ENCODE measurements around the gene TMEM14A.

Gene TMEM14A

GRCh38 chr6:52664186-52664990 is 6.5 kb upstream of the TMEM14A start:
- peak overlapping the region; percentile 94 for H3K4me2 ChIP-seq (ENCODE audit: low read length)
- H3K4me3 ChIP-seq (ENCODE audit: low read depth, low read length) = peak overlapping the region; percentile 75
- H3K27ac ChIP-seq (ENCODE audit: low read depth, low read length) = no peak overlapping the region
- peak overlapping the region; percentile 34 for H2BK120ac ChIP-seq (ENCODE audit: insufficient read depth, low read length, poor library complexity)
- H2BK12ac ChIP-seq (ENCODE audit: low read length) = no peak overlapping the region
- no peak overlapping the region for H2AK5ac ChIP-seq (ENCODE audit: low read length)
- peak overlapping the region; percentile 89 for H2AFZ ChIP-seq (ENCODE audit: insufficient read depth, low read length, poor library complexity)
- peaks cover 7 to 12% of the 10 kb centered on the region in 2 experiments for H3K4me1 ChIP-seq (ENCODE audit: control insufficient read depth in 1 of 2, insufficient read depth in 2 of 2, low read length in 2 of 2)
- H4K8ac ChIP-seq (ENCODE audit: low read depth, low read length) = peak overlapping the region; percentile 89
- peak overlapping the region; percentile 40 for H3K4ac ChIP-seq (ENCODE audit: low read depth, low read length)
- peaks cover 0 to 1% of the 10 kb centered on the region in 2 experiments for H3K36me3 ChIP-seq (ENCODE audit: control insufficient read depth in 1 of 2, insufficient read depth in 2 of 2, low read length in 2 of 2)
- peak overlapping the region; percentile 24 for H4K12ac ChIP-seq (ENCODE audit: low read depth, low read length)
- H3K79me1 ChIP-seq (ENCODE audit: low read length) = peaks cover 4% of the 10 kb centered on the region
- no peak overlapping the region for H2BK5ac ChIP-seq (ENCODE audit: low read depth, low read length, poor library complexity)
- peak; percentile 85 to 92 for DNase-seq
- H3K27me3 ChIP-seq (ENCODE audit: insufficient read depth, low read length) = no peaks in the 10 kb centered on the region
- H3K9ac ChIP-seq (ENCODE audit: low read length) = peak overlapping the region; percentile 50
- no CpG with 5 or more reads among the region's 53 CpGs for WGBS (ENCODE audit: extremely low coverage, insufficient coverage, insufficient read length)
- H3K23ac ChIP-seq (ENCODE audit: low read length) = no peak overlapping the region
- no peaks in the 10 kb centered on the region for H3K9me3 ChIP-seq (ENCODE audit: insufficient read depth, low read depth, low read length)
- H4K91ac ChIP-seq (ENCODE audit: low read depth, low read length) = peak overlapping the region; percentile 45
- H3K18ac ChIP-seq (ENCODE audit: low read length) = peak overlapping the region; percentile 73
- peak overlapping the region; percentile 69 for H3K14ac ChIP-seq (ENCODE audit: low read length)
- H3K79me2 ChIP-seq (ENCODE audit: control insufficient read depth, insufficient read depth, low read length, poor library complexity) = no peaks in the 10 kb centered on the region

GRCh38 chr6:52664991-52665686 is 5.8 kb upstream of the TMEM14A start:
- no peak overlapping the region for H3K9ac ChIP-seq (ENCODE audit: low read length)
- peak overlapping the region; percentile 75 for H3K4me3 ChIP-seq (ENCODE audit: low read depth, low read length)
- no peak overlapping the region for H2AFZ ChIP-seq (ENCODE audit: insufficient read depth, low read length, poor library complexity)
- H2BK120ac ChIP-seq (ENCODE audit: insufficient read depth, low read length, poor library complexity) = no peak overlapping the region
- no peak overlapping the region for H2AK5ac ChIP-seq (ENCODE audit: low read length)
- H3K4me1 ChIP-seq (ENCODE audit: control insufficient read depth in 1 of 2, insufficient read depth in 2 of 2, low read length in 2 of 2) = peaks cover 7 to 12% of the 10 kb centered on the region in 2 experiments
- H3K4me2 ChIP-seq (ENCODE audit: low read length) = peak overlapping the region; percentile 94
- H3K79me2 ChIP-seq (ENCODE audit: control insufficient read depth, insufficient read depth, low read length, poor library complexity) = no peaks in the 10 kb centered on the region
- H3K27me3 ChIP-seq (ENCODE audit: insufficient read depth, low read length) = no peaks in the 10 kb centered on the region
- no peak for DNase-seq
- H4K91ac ChIP-seq (ENCODE audit: low read depth, low read length) = no peak overlapping the region
- H3K23ac ChIP-seq (ENCODE audit: low read length) = no peak overlapping the region
- peaks cover 4% of the 10 kb centered on the region for H3K79me1 ChIP-seq (ENCODE audit: low read length)
- no CpG with 5 or more reads among the region's 10 CpGs for WGBS (ENCODE audit: extremely low coverage, insufficient coverage, insufficient read length)
- H3K27ac ChIP-seq (ENCODE audit: low read depth, low read length) = no peak overlapping the region
- peaks cover 0 to 1% of the 10 kb centered on the region in 2 experiments for H3K36me3 ChIP-seq (ENCODE audit: control insufficient read depth in 1 of 2, insufficient read depth in 2 of 2, low read length in 2 of 2)
- H3K14ac ChIP-seq (ENCODE audit: low read length) = no peak overlapping the region
- no peak overlapping the region for H2BK5ac ChIP-seq (ENCODE audit: low read depth, low read length, poor library complexity)
- no peak overlapping the region for H3K18ac ChIP-seq (ENCODE audit: low read length)
- H4K12ac ChIP-seq (ENCODE audit: low read depth, low read length) = no peak overlapping the region
- H3K9me3 ChIP-seq (ENCODE audit: insufficient read depth, low read depth, low read length) = no peaks in the 10 kb centered on the region
- no peak overlapping the region for H2BK12ac ChIP-seq (ENCODE audit: low read length)
- no peak overlapping the region for H3K4ac ChIP-seq (ENCODE audit: low read depth, low read length)
- no peak overlapping the region for H4K8ac ChIP-seq (ENCODE audit: low read depth, low read length)

GRCh38 chr6:52666071-52666470 is 4.8 kb upstream of the TMEM14A start:
- H2BK12ac ChIP-seq (ENCODE audit: low read length) = no peak overlapping the region

GRCh38 chr6:52666523-52666922 is 4.4 kb upstream of the TMEM14A start:
- H2AFZ ChIP-seq (ENCODE audit: insufficient read depth, low read length, poor library complexity) = no peak overlapping the region
- peaks cover 9 to 15% of the 10 kb centered on the region in 2 experiments for H3K4me1 ChIP-seq (ENCODE audit: control insufficient read depth in 1 of 2, insufficient read depth in 2 of 2, low read length in 2 of 2)
- no peak overlapping the region for H3K9ac ChIP-seq (ENCODE audit: low read length)
- H3K27me3 ChIP-seq (ENCODE audit: insufficient read depth, low read length) = no peaks in the 10 kb centered on the region
- no peak overlapping the region for H3K27ac ChIP-seq (ENCODE audit: low read depth, low read length)
- H3K18ac ChIP-seq (ENCODE audit: low read length) = no peak overlapping the region
- H3K4me3 ChIP-seq (ENCODE audit: low read depth, low read length) = no peak overlapping the region
- no peaks in the 10 kb centered on the region for H3K9me3 ChIP-seq (ENCODE audit: insufficient read depth, low read depth, low read length)
- H3K4me2 ChIP-seq (ENCODE audit: low read length) = no peak overlapping the region
- no peak overlapping the region for H2BK120ac ChIP-seq (ENCODE audit: insufficient read depth, low read length, poor library complexity)
- no peak overlapping the region for H4K91ac ChIP-seq (ENCODE audit: low read depth, low read length)
- H2BK12ac ChIP-seq (ENCODE audit: low read length) = no peak overlapping the region
- no peak overlapping the region for H2AK5ac ChIP-seq (ENCODE audit: low read length)
- no peak overlapping the region for H3K4ac ChIP-seq (ENCODE audit: low read depth, low read length)
- H3K79me2 ChIP-seq (ENCODE audit: control insufficient read depth, insufficient read depth, low read length, poor library complexity) = no peaks in the 10 kb centered on the region
- H4K8ac ChIP-seq (ENCODE audit: low read depth, low read length) = no peak overlapping the region
- H4K12ac ChIP-seq (ENCODE audit: low read depth, low read length) = no peak overlapping the region
- no CpG with 5 or more reads among the region's 2 CpGs for WGBS (ENCODE audit: extremely low coverage, insufficient coverage, insufficient read length)
- no peak overlapping the region for H3K14ac ChIP-seq (ENCODE audit: low read length)
- peaks cover 0 to 1% of the 10 kb centered on the region in 2 experiments for H3K36me3 ChIP-seq (ENCODE audit: control insufficient read depth in 1 of 2, insufficient read depth in 2 of 2, low read length in 2 of 2)
- no peak overlapping the region for H3K23ac ChIP-seq (ENCODE audit: low read length)
- no peak for DNase-seq
- no peak overlapping the region for H2BK5ac ChIP-seq (ENCODE audit: low read depth, low read length, poor library complexity)
- peaks cover 4% of the 10 kb centered on the region for H3K79me1 ChIP-seq (ENCODE audit: low read length)

More at GRCh38 chr6:52666071-52666470, 4.8 kb upstream of the TMEM14A start:
- Histone ChIP-seq H2AFZ (ENCODE audit: insufficient read depth, low read length, poor library complexity) (no peak overlapping the region), H3K18ac (ENCODE audit: low read length) (no peak overlapping the region), H4K12ac (ENCODE audit: low read depth, low read length) (no peak overlapping the region), H3K4me3 (ENCODE audit: low read depth, low read length) (no peak overlapping the region), H3K27ac (ENCODE audit: low read depth, low read length) (no peak overlapping the region), H3K9me3 (ENCODE audit: insufficient read depth, low read depth, low read length) (no peaks in the 10 kb centered on the region), H4K8ac (ENCODE audit: low read depth, low read length) (no peak overlapping the region), H3K79me1 (ENCODE audit: low read length) (peaks cover 4% of the 10 kb centered on the region), H4K91ac (ENCODE audit: low read depth, low read length) (no peak overlapping the region), H3K27me3 (ENCODE audit: insufficient read depth, low read length) (no peaks in the 10 kb centered on the region), H3K4ac (ENCODE audit: low read depth, low read length) (no peak overlapping the region), H3K23ac (ENCODE audit: low read length) (no peak overlapping the region), H2BK5ac (ENCODE audit: low read depth, low read length, poor library complexity) (no peak overlapping the region), H3K9ac (ENCODE audit: low read length) (no peak overlapping the region), H2AK5ac (ENCODE audit: low read length) (no peak overlapping the region), H3K4me2 (ENCODE audit: low read length) (no peak overlapping the region), H3K14ac (ENCODE audit: low read length) (no peak overlapping the region), H3K79me2 (ENCODE audit: control insufficient read depth, insufficient read depth, low read length, poor library complexity) (no peaks in the 10 kb centered on the region), H2BK120ac (ENCODE audit: insufficient read depth, low read length, poor library complexity) (no peak overlapping the region), H3K4me1 (ENCODE audit: control insufficient read depth in 1 of 2, insufficient read depth in 2 of 2, low read length in 2 of 2) (peaks cover 9 to 12% of the 10 kb centered on the region in 2 experiments), H3K36me3 (ENCODE audit: control insufficient read depth in 1 of 2, insufficient read depth in 2 of 2, low read length in 2 of 2) (peaks cover 0 to 1% of the 10 kb centered on the region in 2 experiments)
- no peak for DNase-seq
- WGBS (ENCODE audit: extremely low coverage, insufficient coverage, insufficient read length) = no CpG with 5 or more reads among the region's 2 CpGs
